HepG2 (cell line): Measurements from ENCODE around the gene TIFAB. TPM values are rescaled to one million over a fixed set of nuclear protein-coding genes. Genes with fewer than 3 reads are reported as not detected.

Experiments used
- ATAC-seq: fragments of 200-7000 bp; cut with Tn5 transposase; 3 replicates; pipeline ENCODE4 v1.9.1; 2020; ENCODE audit warnings: mild to moderate bottlenecking, moderate library complexity
- BruUV-seq: library from RNA; stranded (reverse); fragments of 400-500 nt; replicated peaks from 2 replicates; lab custom pipeline; 2021; lab: Mats Ljungman, UMichigan
- CTCF ChIA-PET: fragments of 300-600 bp; formaldehyde crosslinking; extraction: SDS; loops from one replicate; lab custom pipeline; 2021; ENCODE audit warnings: low total read pairs, inconsistent platforms, low intra/inter-chr PET ratio; lab: Yijun Ruan, JAX
- POLR2A ChIA-PET: fragments of 350-600 bp; sonication (Branson Sonifier 250); formaldehyde crosslinking; loops from one replicate; lab custom pipeline; 2020; ENCODE audit warnings: antibody characterized with exemption, inconsistent platforms; lab: Yijun Ruan, JAX
- DNase-seq: peaks from one replicate; pipeline ENCODE4 v3.0.0-alpha.2; 2015; ENCODE audit warnings: low spot score
- FAIRE-seq: peaks from 3 replicates; lab custom pipeline; 2011; peaks lifted over from hg19 to GRCh38; lab: Jason Lieb, UNC
- H2AFZ ChIP-seq: one replicate; pipeline ENCODE4 v1.6.1; 2011; ENCODE audit warnings: low read length, inconsistent platforms
- H3K27ac ChIP-seq: fragments of 300-600 bp; 3 replicates; pipeline ENCODE4 v1.8.0; 2011; ENCODE audit warnings: mixed run types, mild to moderate bottlenecking, mixed read lengths, low read length, inconsistent platforms; ENCODE audit not compliant: insufficient read depth; ENCODE audit errors: extremely low read length
- H3K27me3 ChIP-seq, 2 experiments: fragments of 200-600 bp in 1 of 2; 2 replicates in 1 of 2; 3 replicates in 1 of 2; pipeline versions ENCODE4 v1.6.0 to v1.8.0; 2011; ENCODE audit warnings: low read length in 2 of 2, mild to moderate bottlenecking in 2 of 2, moderate library complexity in 2 of 2, inconsistent platforms in 1 of 2; ENCODE audit not compliant: insufficient read depth in 2 of 2, control insufficient read depth in 1 of 2
- H3K36me3 ChIP-seq, 2 experiments: fragments of 200-600 bp in 1 of 2; replicated peaks in 1 of 2; 2 replicates in 1 of 2; 3 replicates in 1 of 2; pipeline versions ENCODE4 v1.5.1 to v1.8.0; 2011; ENCODE audit warnings: low read length in 2 of 2, inconsistent platforms in 1 of 2; ENCODE audit not compliant: insufficient read depth in 2 of 2, control insufficient read depth in 1 of 2
- H3K4me1 ChIP-seq: 2 replicates; pipeline ENCODE4 v1.5.1; 2012; ENCODE audit warnings: low read length, inconsistent platforms; ENCODE audit not compliant: insufficient read depth
- H3K4me2 ChIP-seq: 2 replicates; pipeline ENCODE4 v1.6.0; 2011; ENCODE audit warnings: low read depth, low read length, inconsistent platforms
- H3K4me3 ChIP-seq, 3 experiments: fragments of 200-600 bp in 1 of 3; sonication (generic), shearing (Covaris generic) in 1 of 3; replicated peaks in 1 of 3; 2 replicates each; pipeline ENCODE4 v1.5.1; 2011 to 2016; ENCODE audit warnings: low read length in 3 of 3, inconsistent platforms in 2 of 3, low read depth in 2 of 3, mild to moderate bottlenecking in 2 of 3, control low read depth in 1 of 3, mixed read lengths in 1 of 3; ENCODE audit not compliant: insufficient read depth in 1 of 3
- H3K79me2 ChIP-seq: one replicate; pipeline ENCODE4 v1.6.1; 2011; ENCODE audit warnings: low read length, inconsistent platforms; ENCODE audit not compliant: insufficient read depth
- H3K9ac ChIP-seq: 2 replicates; pipeline ENCODE4 v1.6.0; 2011; ENCODE audit warnings: mild to moderate bottlenecking, low read depth, low read length, inconsistent platforms; ENCODE audit not compliant: insufficient read depth
- H3K9me3 ChIP-seq: 2 replicates; pipeline ENCODE4 v1.5.1; 2012; ENCODE audit warnings: mild to moderate bottlenecking, low read length
- H4K20me1 ChIP-seq: 2 replicates; pipeline ENCODE4 v1.6.0; 2011; ENCODE audit warnings: inconsistent platforms, mild to moderate bottlenecking, low read length, moderate library complexity; ENCODE audit not compliant: insufficient read depth
- HOXD1 ChIP-seq: sonication (generic); formaldehyde crosslinking; IDR thresholded peaks from 2 replicates; pipeline ENCODE4 v1.5.0; 2020; ENCODE audit warnings: missing genetic modification reagents
- JUND ChIP-seq: sonication (generic); formaldehyde crosslinking; IDR thresholded peaks from 2 replicates; pipeline ENCODE4 v1.8.0; 2022; ENCODE audit warnings: mild to moderate bottlenecking, missing genetic modification reagents
- KDM2A ChIP-seq: sonication (generic); formaldehyde crosslinking; IDR thresholded peaks from 2 replicates; pipeline ENCODE4 v1.4.0; 2020; ENCODE audit warnings: low read depth, missing genetic modification reagents, borderline replicate concordance
- KLF15 ChIP-seq: sonication (generic); formaldehyde crosslinking; IDR thresholded peaks from 2 replicates; pipeline ENCODE4 v1.8.1; 2023; ENCODE audit warnings: borderline replicate concordance, mild to moderate bottlenecking, inconsistent platforms, missing genetic modification reagents, mixed read lengths
- RBAK ChIP-seq: sonication (generic); formaldehyde crosslinking; IDR thresholded peaks from 2 replicates; pipeline ENCODE4 v1.5.1; 2020; ENCODE audit warnings: mild to moderate bottlenecking, missing genetic modification reagents
- STAG1 ChIP-seq: sonication (generic); formaldehyde crosslinking; IDR thresholded peaks from 2 replicates; pipeline ENCODE4 v1.4.0; 2020; ENCODE audit warnings: missing genetic modification reagents
- ZNF546 ChIP-seq: sonication (generic); formaldehyde crosslinking; conservative IDR thresholded peaks from 2 replicates; pipeline ENCODE4 v1.8.1; 2023; ENCODE audit warnings: mild to moderate bottlenecking, missing genetic modification reagents
- ZNF672 ChIP-seq: sonication (generic); formaldehyde crosslinking; IDR thresholded peaks from 2 replicates; pipeline ENCODE4 v1.8.1; 2022; ENCODE audit warnings: missing genetic modification reagents
- ZNF749 ChIP-seq: sonication (generic); formaldehyde crosslinking; IDR thresholded peaks from 2 replicates; pipeline ENCODE4 v1.8.0; 2022; ENCODE audit warnings: mild to moderate bottlenecking, missing genetic modification reagents, moderate library complexity, borderline replicate concordance
- ZNF839 ChIP-seq: sonication (generic); formaldehyde crosslinking; IDR thresholded peaks from 2 replicates; pipeline ENCODE4 v1.4.0; 2020; ENCODE audit warnings: missing genetic modification reagents, mild to moderate bottlenecking, borderline replicate concordance
- WGBS: methylation state at CpG from one replicate; pipeline ENCODE4 v1.1.6; 2017; ENCODE audit warnings: low lambda C conversion rate; 5-methylcytosine and 5-hydroxymethylcytosine counted together
- in situ Hi-C: cut with HindIII; loops from 2 replicates; pipeline ENCODE4 v1.10.0; 2017; ENCODE audit warnings: low pct_unique_long_range_greater_than_20kb; ENCODE audit not compliant: extremely low pct_ligation_motif_present
- intact Hi-C: fragments of 100-400 bp; cut with micrococcal nuclease; formaldehyde crosslinking; loops from one replicate; pipeline ENCODE4 v1.10.0; 2022; ENCODE audit not compliant: unreplicated experiment
- polyA plus RNA-seq, 8 experiments: library from polyadenylated mRNA; depleted of rRNA in 3 of 8; stranded (reverse) in 7 of 8; unstranded in 1 of 8; fragments of >200 nt; fragmentation: Illumina TruSeq in 4 of 8; extraction: Trizol in 4 of 8; gene quantifications; 2 replicates each; pipeline versions ENCODE4 v1.2.1 to v1.2.3, GENCODE V29; 2011 to 2016; ENCODE audit warnings: low read depth in 4 of 8, missing spikeins in 1 of 8, mixed read lengths in 1 of 8; ENCODE audit not compliant: insufficient read depth in 1 of 8
- total RNA-seq, 5 experiments: library from RNA; depleted of rRNA; stranded (reverse); fragments of >200 nt; fragmentation: Illumina TruSeq; extraction: Trizol; gene quantifications; 2 replicates each; pipeline ENCODE4 v1.2.3, GENCODE V29; 2016; ENCODE audit warnings: low read depth in 1 of 5
- TF ChIP-seq, protein P1 (sequence below): sonication (generic); formaldehyde crosslinking; IDR thresholded peaks from 2 replicates; pipeline ENCODE4 v1.4.0; 2020; ENCODE audit warnings: low read depth, mild to moderate bottlenecking, missing genetic modification reagents
- TF ChIP-seq, protein P2 (sequence below): sonication (generic); formaldehyde crosslinking; IDR thresholded peaks from 2 replicates; pipeline ENCODE4 v1.5.0; 2020; ENCODE audit warnings: mild to moderate bottlenecking, missing genetic modification reagents, borderline replicate concordance

Gene TIFAB
- total and polyA plus RNA-seq, 2 of the 13 experiments (the other 11 are each of a cell fraction or from before 2014, with no cell fraction given): not detected

DNA sequence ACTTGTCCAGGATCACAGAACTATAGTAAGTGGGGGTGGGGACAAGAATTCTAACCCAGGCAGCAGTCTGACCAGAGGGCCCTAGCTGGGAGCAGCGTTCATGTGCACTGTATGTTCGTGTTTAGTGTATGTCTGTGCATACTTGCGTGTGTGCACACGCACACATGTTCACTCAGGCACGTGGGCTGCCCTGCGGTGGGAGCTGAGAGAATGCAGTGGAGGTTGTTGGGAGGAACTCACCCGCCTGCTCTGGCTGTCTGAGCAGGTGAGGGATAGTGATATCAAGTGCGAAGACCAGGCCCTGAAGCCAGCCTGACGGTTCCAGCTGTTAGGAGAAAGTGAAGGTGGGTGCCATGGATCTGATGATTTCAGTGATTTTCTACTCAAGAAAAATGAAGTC, 5.9 kb downstream of the TIFAB start:
- TF ChIP-seq ZNF749 (CRISPR knock-in tag) (no peak), STAG1 (CRISPR knock-in tag) (no peak)
- TF ChIP-seq, protein P1, sequence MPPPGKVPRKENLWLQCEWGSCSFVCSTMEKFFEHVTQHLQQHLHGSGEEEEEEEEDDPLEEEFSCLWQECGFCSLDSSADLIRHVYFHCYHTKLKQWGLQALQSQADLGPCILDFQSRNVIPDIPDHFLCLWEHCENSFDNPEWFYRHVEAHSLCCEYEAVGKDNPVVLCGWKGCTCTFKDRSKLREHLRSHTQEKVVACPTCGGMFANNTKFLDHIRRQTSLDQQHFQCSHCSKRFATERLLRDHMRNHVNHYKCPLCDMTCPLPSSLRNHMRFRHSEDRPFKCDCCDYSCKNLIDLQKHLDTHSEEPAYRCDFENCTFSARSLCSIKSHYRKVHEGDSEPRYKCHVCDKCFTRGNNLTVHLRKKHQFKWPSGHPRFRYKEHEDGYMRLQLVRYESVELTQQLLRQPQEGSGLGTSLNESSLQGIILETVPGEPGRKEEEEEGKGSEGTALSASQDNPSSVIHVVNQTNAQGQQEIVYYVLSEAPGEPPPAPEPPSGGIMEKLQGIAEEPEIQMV: no peak
- no peak for FAIRE-seq
- no peaks in the 10 kb centered on the region for H3K4me1 ChIP-seq
- no peaks in the 10 kb centered on the region for H3K9me3 ChIP-seq
- H3K4me3 ChIP-seq: no peak overlapping the region
- no peak for ATAC-seq
- H3K36me3 ChIP-seq: no peaks in the 10 kb centered on the region
- H4K20me1 ChIP-seq: no peaks in the 10 kb centered on the region
- no peak for DNase-seq
- no peak overlapping the region for H3K9ac ChIP-seq
- POLR2A ChIA-PET: no interaction called here
- in situ Hi-C loops: no loop called here
- intact Hi-C loops: no loop called here
- CTCF ChIA-PET: no interaction called here
- BruUV-seq: no TSS peak
- no peak overlapping the region for H2AFZ ChIP-seq
- no peak overlapping the region for H3K4me2 ChIP-seq
- no peak overlapping the region for H3K27ac ChIP-seq
- H3K27me3 ChIP-seq: peaks cover 8 to 57% of the 10 kb centered on the region in 2 experiments
- no peaks in the 10 kb centered on the region for H3K79me2 ChIP-seq
- WGBS: 61% methylated on average over 9 of the region's 9 CpGs

DNA sequence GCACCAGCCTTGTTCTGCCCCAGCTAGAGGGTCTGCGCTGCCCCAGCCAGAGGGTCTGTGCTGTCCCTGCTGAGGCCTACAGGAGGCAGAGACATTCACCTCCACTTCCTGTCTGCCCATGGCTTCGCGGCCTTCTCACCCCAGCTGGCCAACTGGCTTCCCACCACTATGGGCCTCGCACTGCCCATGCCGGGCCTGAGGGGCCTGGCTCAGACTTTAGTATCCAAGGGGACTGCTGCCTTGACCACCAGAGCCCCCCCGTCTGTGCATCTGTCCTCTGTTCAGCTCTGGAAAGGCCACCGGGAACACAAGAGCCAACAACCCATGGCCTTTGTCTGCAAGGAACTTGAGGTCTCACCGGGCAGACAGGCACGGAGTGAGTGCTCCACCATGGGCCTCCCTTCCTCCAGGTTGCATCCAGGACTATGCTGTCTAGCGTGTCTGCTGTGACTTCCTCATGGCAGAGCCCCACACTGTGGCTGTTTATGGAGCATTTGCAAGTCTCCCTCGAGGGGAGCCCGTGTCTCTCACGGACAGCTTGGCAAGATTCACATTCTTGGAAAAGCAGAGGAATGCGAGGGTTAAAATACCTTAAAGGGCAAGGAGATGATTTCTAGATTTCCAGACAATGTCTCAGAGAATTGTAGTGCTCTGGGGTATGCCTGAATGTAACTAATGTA, 6.7 kb downstream of the TIFAB start:
- peaks cover 6 to 64% of the 10 kb centered on the region in 2 experiments; a peak in 4 of 5 replicates for H3K27me3 ChIP-seq
- H2AFZ ChIP-seq: no peak overlapping the region
- intact Hi-C loops: no loop called here
- ChIA-PET CTCF (no interaction called here), POLR2A (no interaction called here)
- H4K20me1 ChIP-seq: no peaks in the 10 kb centered on the region
- H3K9ac ChIP-seq: no peak overlapping the region
- H3K4me2 ChIP-seq: no peak overlapping the region
- no peak for FAIRE-seq
- no peaks in the 10 kb centered on the region for H3K79me2 ChIP-seq
- DNase-seq: no peak
- H3K9me3 ChIP-seq: no peaks in the 10 kb centered on the region
- no peak overlapping the region for H3K27ac ChIP-seq
- in situ Hi-C loops: no loop called here
- 48% methylated on average over 10 of the region's 14 CpGs for WGBS
- BruUV-seq: no TSS peak
- no peaks in the 10 kb centered on the region for H3K4me1 ChIP-seq
- no peak; the same call in 2 of the 3 replicates for ATAC-seq
- no peak overlapping the region for H3K4me3 ChIP-seq
- no peaks in the 10 kb centered on the region for H3K36me3 ChIP-seq
- TF ChIP-seq, protein P2, sequence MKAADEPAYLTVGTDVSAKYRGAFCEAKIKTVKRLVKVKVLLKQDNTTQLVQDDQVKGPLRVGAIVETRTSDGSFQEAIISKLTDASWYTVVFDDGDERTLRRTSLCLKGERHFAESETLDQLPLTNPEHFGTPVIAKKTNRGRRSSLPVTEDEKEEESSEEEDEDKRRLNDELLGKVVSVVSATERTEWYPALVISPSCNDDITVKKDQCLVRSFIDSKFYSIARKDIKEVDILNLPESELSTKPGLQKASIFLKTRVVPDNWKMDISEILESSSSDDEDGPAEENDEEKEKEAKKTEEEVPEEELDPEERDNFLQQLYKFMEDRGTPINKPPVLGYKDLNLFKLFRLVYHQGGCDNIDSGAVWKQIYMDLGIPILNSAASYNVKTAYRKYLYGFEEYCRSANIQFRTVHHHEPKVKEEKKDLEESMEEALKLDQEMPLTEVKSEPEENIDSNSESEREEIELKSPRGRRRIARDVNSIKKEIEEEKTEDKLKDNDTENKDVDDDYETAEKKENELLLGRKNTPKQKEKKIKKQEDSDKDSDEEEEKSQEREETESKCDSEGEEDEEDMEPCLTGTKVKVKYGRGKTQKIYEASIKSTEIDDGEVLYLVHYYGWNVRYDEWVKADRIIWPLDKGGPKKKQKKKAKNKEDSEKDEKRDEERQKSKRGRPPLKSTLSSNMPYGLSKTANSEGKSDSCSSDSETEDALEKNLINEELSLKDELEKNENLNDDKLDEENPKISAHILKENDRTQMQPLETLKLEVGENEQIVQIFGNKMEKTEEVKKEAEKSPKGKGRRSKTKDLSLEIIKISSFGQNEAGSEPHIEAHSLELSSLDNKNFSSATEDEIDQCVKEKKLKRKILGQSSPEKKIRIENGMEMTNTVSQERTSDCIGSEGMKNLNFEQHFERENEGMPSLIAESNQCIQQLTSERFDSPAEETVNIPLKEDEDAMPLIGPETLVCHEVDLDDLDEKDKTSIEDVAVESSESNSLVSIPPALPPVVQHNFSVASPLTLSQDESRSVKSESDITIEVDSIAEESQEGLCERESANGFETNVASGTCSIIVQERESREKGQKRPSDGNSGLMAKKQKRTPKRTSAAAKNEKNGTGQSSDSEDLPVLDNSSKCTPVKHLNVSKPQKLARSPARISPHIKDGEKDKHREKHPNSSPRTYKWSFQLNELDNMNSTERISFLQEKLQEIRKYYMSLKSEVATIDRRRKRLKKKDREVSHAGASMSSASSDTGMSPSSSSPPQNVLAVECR (CRISPR knock-in tag): no peak
- TF ChIP-seq JUND (no peak), ZNF839 (CRISPR knock-in tag) (no peak), RBAK (CRISPR knock-in tag) (no peak), KDM2A (CRISPR knock-in tag) (no peak), KLF15 (CRISPR knock-in tag) (no peak), ZNF672 (CRISPR knock-in tag) (no peak), HOXD1 (CRISPR knock-in tag) (no peak), ZNF546 (CRISPR knock-in tag) (no peak)
